GM12875 (cell line): ENCODE results near the gene EXD2.
"Not testable (repeated sequence)": the region's sequence is repeated elsewhere in the genome, so short reads cannot be mapped to it uniquely, and the experiment has no call there.

ENCODE experiments used
- H3K4me3 ChIP-seq: one replicate; pipeline ENCODE4 v1.5.1; 2011; ENCODE audit warnings: low read depth, low read length, control low read depth
- TF ChIP-seq, protein P1 (sequence below): IDR thresholded peaks from 2 replicates; pipeline ENCODE4 v1.5.1; 2011; ENCODE audit warnings: low read depth, mild to moderate bottlenecking, control low read depth, inconsistent platforms, low read length, moderate library complexity, borderline replicate concordance; ENCODE audit not compliant: insufficient read depth

Gene EXD2

DNA sequence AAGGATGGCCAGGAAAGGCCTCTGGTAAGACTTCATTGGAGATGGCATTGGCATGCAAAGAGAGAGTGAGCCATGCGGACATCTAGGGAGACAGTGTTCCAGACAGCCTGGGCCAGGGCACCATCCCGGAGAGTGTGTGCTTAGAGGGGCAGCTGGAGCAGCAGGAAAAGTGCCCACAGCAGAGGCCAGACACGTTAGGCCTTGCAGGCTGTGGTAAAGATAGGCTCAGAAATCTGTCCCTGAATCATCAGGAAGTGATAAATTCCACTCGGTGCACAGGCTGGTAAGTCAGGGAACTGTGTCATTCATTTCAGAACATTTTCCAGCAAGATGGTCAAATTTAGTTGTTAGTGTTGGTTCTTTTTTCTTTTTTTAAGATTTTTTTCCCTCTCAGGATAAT lies 77.5 kb downstream of the EXD2 start:
- no peak overlapping the region for H3K4me3 ChIP-seq
- TF ChIP-seq, protein P1, sequence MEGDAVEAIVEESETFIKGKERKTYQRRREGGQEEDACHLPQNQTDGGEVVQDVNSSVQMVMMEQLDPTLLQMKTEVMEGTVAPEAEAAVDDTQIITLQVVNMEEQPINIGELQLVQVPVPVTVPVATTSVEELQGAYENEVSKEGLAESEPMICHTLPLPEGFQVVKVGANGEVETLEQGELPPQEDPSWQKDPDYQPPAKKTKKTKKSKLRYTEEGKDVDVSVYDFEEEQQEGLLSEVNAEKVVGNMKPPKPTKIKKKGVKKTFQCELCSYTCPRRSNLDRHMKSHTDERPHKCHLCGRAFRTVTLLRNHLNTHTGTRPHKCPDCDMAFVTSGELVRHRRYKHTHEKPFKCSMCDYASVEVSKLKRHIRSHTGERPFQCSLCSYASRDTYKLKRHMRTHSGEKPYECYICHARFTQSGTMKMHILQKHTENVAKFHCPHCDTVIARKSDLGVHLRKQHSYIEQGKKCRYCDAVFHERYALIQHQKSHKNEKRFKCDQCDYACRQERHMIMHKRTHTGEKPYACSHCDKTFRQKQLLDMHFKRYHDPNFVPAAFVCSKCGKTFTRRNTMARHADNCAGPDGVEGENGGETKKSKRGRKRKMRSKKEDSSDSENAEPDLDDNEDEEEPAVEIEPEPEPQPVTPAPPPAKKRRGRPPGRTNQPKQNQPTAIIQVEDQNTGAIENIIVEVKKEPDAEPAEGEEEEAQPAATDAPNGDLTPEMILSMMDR, result no peak

DNA sequence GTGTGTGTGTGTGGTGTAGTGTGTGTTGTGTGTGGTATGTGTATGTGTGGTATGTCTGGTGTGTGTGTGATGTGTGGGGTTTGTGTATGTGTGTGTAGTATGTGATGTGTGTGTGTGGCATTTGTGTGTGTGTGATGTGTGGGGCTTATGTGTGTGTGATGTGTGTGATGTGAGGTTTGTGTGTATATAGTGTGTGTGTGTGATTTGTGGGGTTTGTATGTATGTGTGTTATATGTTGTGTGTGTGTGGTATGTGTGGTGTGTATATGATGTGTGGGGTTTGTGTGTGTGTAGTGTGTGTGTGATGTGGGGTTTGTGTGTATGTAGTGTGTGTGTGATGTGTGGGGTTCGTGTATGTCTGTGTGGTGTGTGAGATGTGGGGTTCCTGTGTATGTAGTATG lies 78.1 kb downstream of the EXD2 start:
- TF ChIP-seq, protein P1, result no peak
- H3K4me3 ChIP-seq, result no peak overlapping the region

DNA sequence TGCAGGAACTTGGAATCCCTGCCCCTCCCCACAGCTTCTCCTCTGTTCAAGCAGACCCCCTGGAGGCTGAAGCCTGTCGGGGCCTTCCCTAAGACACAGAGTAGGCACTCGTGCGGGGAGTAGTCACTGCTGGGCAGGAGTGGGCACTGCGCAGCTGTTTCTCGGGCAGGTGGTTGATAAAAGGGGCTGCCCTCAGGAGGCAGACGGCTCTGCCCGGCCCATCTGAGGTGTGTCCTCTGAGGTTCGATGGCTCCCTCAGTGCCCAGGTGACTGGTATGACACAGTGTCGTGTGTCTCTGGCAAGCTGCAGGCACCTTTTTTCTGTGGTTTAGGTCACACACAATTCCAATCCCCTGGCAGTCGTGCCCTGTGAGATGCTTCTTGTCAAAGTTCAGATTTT lies 78.8 kb downstream of the EXD2 start:
- TF ChIP-seq, protein P1, result no peak

DNA sequence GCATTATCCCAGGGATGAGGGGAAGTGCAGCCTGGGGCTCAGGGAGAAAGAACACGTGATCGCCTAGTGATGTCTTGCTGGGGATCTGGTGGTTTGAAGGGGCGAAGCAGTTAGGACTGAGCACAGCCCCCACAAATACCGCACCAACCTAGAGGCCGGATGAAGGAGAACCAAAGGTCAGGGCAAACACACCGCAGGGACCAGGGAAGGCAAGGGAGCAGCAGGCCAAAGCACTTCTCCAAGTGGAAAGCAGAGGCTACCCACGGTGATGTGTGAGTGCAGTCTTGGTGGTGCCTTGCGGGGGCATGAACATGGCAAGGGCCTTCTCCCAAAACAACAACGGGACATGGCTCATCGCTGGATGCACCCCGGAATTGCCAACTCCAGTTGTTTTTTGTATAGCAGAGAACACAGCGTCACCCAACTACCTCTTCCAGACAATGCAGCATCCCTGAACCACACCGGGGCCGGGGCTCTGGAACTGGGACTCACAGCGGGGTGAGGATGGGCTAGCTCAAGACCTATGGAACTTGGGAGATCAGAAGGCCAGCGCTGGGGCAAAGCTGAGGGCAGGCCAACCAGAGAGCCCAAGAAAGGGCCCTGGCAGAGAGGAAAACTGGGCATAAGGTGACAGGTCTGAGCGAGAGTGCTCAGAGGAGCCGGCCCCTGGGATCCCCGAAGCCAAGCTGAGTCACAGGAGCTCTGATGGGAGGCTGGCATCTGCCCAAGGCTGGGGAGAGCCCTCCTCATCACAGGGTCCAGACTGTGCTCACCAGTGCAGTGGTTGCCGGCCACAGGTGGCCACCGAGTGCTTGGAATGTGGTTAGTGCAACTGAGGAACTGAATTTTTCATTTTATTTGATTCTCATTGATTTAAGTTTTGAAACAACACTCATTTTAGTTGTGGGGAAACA lies 79.8 kb downstream of the EXD2 start:
- TF ChIP-seq, protein P1, result no peak
- no peak overlapping the region for H3K4me3 ChIP-seq

More for the DNA sequence above, 78.8 kb downstream of the EXD2 start:
- H3K4me3 ChIP-seq, result no peak overlapping the region

DNA sequence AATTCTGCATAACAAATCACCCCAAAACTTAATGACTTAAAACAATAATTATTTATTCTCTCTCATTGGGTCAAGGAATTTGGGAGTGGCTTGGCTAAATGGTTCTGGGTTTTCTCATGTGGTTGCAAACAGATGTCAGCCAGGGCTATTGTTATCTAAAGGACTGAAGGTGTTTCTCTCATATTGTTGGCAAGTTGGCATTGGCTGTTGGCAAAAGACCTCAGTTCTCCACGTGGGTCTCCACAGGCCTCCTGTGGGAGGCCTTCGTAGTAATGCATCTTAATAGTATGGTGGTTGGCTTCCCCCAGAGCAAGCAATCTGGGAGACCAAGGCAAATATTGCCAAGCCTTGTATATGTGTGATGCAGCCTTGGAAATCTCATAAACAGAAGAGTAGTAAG lies 83.0 kb downstream of the EXD2 start:
- TF ChIP-seq, protein P1, result no peak
- H3K4me3 ChIP-seq, result no peak overlapping the region

DNA sequence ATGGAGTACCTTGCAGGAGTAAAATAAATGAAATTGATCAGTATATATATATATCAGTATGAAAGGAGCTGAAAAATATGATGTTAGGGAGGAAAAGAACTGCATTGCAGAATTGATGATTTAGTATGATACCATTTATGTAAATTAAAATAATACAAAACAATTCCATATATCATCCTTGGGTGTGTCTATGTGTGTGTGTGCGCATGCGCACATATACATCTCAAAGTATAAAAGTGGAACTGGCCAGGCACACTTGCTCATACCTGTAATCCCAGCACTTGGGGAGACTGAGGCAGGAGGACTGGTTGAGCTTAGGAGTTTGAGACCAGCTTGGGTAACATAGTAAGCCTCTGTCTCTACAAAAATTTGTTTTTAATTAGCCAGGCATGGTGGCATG lies 84.0 kb downstream of the EXD2 start:
- H3K4me3 ChIP-seq, result no peak overlapping the region

DNA sequence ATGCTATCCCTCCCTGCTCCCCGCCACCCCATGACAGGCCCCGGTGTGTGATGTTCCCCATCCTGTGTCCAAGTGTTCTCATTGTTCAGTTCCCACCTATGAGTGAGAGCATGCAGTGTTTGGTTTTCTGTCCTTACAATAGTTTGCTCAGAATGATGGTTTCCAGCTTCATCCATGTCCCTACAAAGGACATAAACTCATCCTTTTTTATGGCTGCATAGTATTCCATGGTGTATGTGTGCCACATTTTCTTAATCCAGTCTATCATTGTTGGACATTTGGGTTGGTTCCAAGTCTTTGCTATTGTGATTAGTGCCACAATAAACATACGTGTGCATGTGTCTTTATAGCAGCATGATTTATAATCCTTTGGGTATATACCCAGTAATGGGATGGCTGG lies 86.1 kb downstream of the EXD2 start:
- H3K4me3 ChIP-seq, result not testable (repeated sequence)

More for the DNA sequence above, 84.0 kb downstream of the EXD2 start:
- TF ChIP-seq, protein P1, result no peak
